GM18507 (cell line): ENCODE results near the gene SLC9A9.

ENCODE experiments used
- DNase-seq: peaks from one replicate; pipeline ENCODE4 v3.0.0; 2011; ENCODE audit warnings: low read depth; ENCODE audit not compliant: insufficient read length; ENCODE audit errors: extremely low spot score
- FAIRE-seq: peaks from 2 replicates; lab custom pipeline; 2011; peaks lifted over from hg19 to GRCh38; lab: Jason Lieb, UNC

The SLC9A9 gene

GRCh38 chr3:143497382-143497781 is 350.9 kb downstream of the SLC9A9 start:
- DNase-seq (no peak), FAIRE-seq (no peak)

GRCh38 chr3:143496191-143496590 is 352.1 kb downstream of the SLC9A9 start:
- DNase-seq (no peak), FAIRE-seq (no peak)

GRCh38 chr3:143495527-143495926 is 352.7 kb downstream of the SLC9A9 start:
- no peak for FAIRE-seq
- no peak for DNase-seq

- DNase-seq (no peak), FAIRE-seq (no peak)
These were observed 361.7 kb downstream of the SLC9A9 start for GRCh38 chr3:143486611-143487010.

GRCh38 chr3:143484846-143485512 is 363.3 kb downstream of the SLC9A9 start:
- FAIRE-seq (no peak), DNase-seq (no peak)

- FAIRE-seq (no peak), DNase-seq (no peak)
These were observed 365.1 kb downstream of the SLC9A9 start for GRCh38 chr3:143483214-143483613.

- no peak for FAIRE-seq
These were observed 365.9 kb downstream of the SLC9A9 start for GRCh38 chr3:143482106-143483088.

GRCh38 chr3:143480344-143480743 is 367.9 kb downstream of the SLC9A9 start:
- FAIRE-seq, result no peak
- DNase-seq, result no peak

More at GRCh38 chr3:143482106-143483088, 365.9 kb downstream of the SLC9A9 start:
- DNase-seq, result no peak

GRCh38 chr3:143479727-143480126 is 368.5 kb downstream of the SLC9A9 start:
- FAIRE-seq, result no peak
- no peak for DNase-seq

- no peak for DNase-seq
- FAIRE-seq, result no peak
These were observed 370.1 kb downstream of the SLC9A9 start for GRCh38 chr3:143478115-143478693.

- no peak for FAIRE-seq
- no peak for DNase-seq
These were observed 371.2 kb downstream of the SLC9A9 start for GRCh38 chr3:143476965-143477640.

GRCh38 chr3:143475981-143476380 is 372.3 kb downstream of the SLC9A9 start:
- DNase-seq (no peak), FAIRE-seq (no peak)

GRCh38 chr3:143472731-143473523 is 375.3 kb downstream of the SLC9A9 start:
- FAIRE-seq, result no peak

GRCh38 chr3:143471705-143472104 is 376.6 kb downstream of the SLC9A9 start:
- FAIRE-seq, result no peak
- no peak for DNase-seq

More at GRCh38 chr3:143472731-143473523, 375.3 kb downstream of the SLC9A9 start:
- DNase-seq, result no peak

- no peak for DNase-seq
- no peak for FAIRE-seq
These were observed 379.1 kb downstream of the SLC9A9 start for GRCh38 chr3:143469159-143469558.

GRCh38 chr3:143465666-143466065 is 382.6 kb downstream of the SLC9A9 start:
- FAIRE-seq (no peak), DNase-seq (no peak)

GRCh38 chr3:143464850-143465249 is 383.4 kb downstream of the SLC9A9 start:
- FAIRE-seq, result no peak
- no peak for DNase-seq

GRCh38 chr3:143455480-143455879 is 392.8 kb downstream of the SLC9A9 start:
- DNase-seq, result no peak
- no peak for FAIRE-seq

GRCh38 chr3:143450632-143451031 is 397.6 kb downstream of the SLC9A9 start:
- DNase-seq (no peak), FAIRE-seq (no peak)
